Naive B cell (primary cell): Measurements from ENCODE around the gene SLC25A29. TPM values are rescaled to one million over a fixed set of nuclear protein-coding genes. Genes with fewer than 3 reads are reported as not detected.

Source experiments
- ATAC-seq, 2 donors: fragments of 150-1000 bp; cut with Tn5 transposase; 2 replicates each; pipeline ENCODE4 v1.10.0; 2021; ENCODE audit warnings: low read depth in 2 of 2, mild to moderate bottlenecking in 2 of 2, moderate library complexity in 2 of 2
- DNase-seq: peaks from one replicate; pipeline ENCODE4 v3.0.0; 2022
- H3K27ac Mint-ChIP-seq, 6 donors: one replicate each; pipeline ENCODE4 v1.8.0; 2020 to 2022; ENCODE audit warnings: mild to moderate bottlenecking in 6 of 6, mixed read lengths in 6 of 6, moderate library complexity in 5 of 6, inconsistent platforms in 2 of 6
- H3K27me3 Mint-ChIP-seq, 3 donors: one replicate each; pipeline ENCODE4 v1.8.0; 2021 to 2022; ENCODE audit warnings: mixed read lengths in 3 of 3, mild to moderate bottlenecking in 1 of 3
- H3K36me3 Mint-ChIP-seq, 2 donors: one replicate each; pipeline ENCODE4 v1.8.0; 2020 to 2022; ENCODE audit warnings: mixed read lengths in 2 of 2, inconsistent platforms in 1 of 2, mild to moderate bottlenecking in 1 of 2
- H3K4me1 Mint-ChIP-seq, 3 donors: one replicate each; pipeline ENCODE4 v1.8.0; 2020 to 2022; ENCODE audit warnings: mixed read lengths in 3 of 3, inconsistent platforms in 1 of 3, mild to moderate bottlenecking in 1 of 3, moderate library complexity in 1 of 3
- H3K4me3 Mint-ChIP-seq, 8 donors: one replicate each; pipeline ENCODE4 v1.8.0; 2020 to 2022; ENCODE audit warnings: mild to moderate bottlenecking in 8 of 8, mixed read lengths in 8 of 8, moderate library complexity in 8 of 8, inconsistent platforms in 2 of 8
- H3K9me3 Mint-ChIP-seq, 7 donors: one replicate each; pipeline ENCODE4 v1.8.0; 2020 to 2022; ENCODE audit warnings: mixed read lengths in 7 of 7, mild to moderate bottlenecking in 5 of 7, inconsistent platforms in 2 of 7, moderate library complexity in 1 of 7
- polyA plus RNA-seq, 6 donors: library from polyadenylated mRNA; unstranded; fragments of 300-500 nt; fragmentation: Illumina TruSeq; gene quantifications; one replicate each; pipeline ENCODE4 v1.2.3, GENCODE V29; 2021; ENCODE audit warnings: low read depth in 6 of 6

The SLC25A29 gene
- polyA plus RNA-seq, 6 donors from 2014 or later, result 1.8 to 13.3 (median 3.3) TPM

- no peaks in the 10 kb centered on the region for H3K27me3 Mint-ChIP-seq
- H3K4me1 Mint-ChIP-seq, result peaks cover 0 to 4% (median 0%) of the 10 kb centered on the region in 3 donors
- ATAC-seq, result no peak
- peak overlapping the region in 1 of 6 donors; percentile 74 for H3K27ac Mint-ChIP-seq
- no peak for DNase-seq
- H3K9me3 Mint-ChIP-seq, result no peaks in the 10 kb centered on the region
- no peaks in the 10 kb centered on the region for H3K36me3 Mint-ChIP-seq
- no peak overlapping the region for H3K4me3 Mint-ChIP-seq
Observed at GRCh38 chr14:100327128-100327527, 20.9 kb upstream of the SLC25A29 start.

- H3K27ac Mint-ChIP-seq, result no peak overlapping the region
- no peaks in the 10 kb centered on the region for H3K27me3 Mint-ChIP-seq
- DNase-seq (no peak), ATAC-seq (no peak)
- H3K36me3 Mint-ChIP-seq, result no peaks in the 10 kb centered on the region
- no peaks in the 10 kb centered on the region for H3K9me3 Mint-ChIP-seq
- H3K4me1 Mint-ChIP-seq, result peaks cover 0 to under 1% (median 0%) of the 10 kb centered on the region in 3 donors
- H3K4me3 Mint-ChIP-seq, result no peak overlapping the region
Observed at GRCh38 chr14:100325958-100326357, 19.7 kb upstream of the SLC25A29 start.

GRCh38 chr14:100325231-100325632 is 19.0 kb upstream of the SLC25A29 start:
- no peaks in the 10 kb centered on the region for H3K27me3 Mint-ChIP-seq
- no peak for ATAC-seq
- no peaks in the 10 kb centered on the region for H3K9me3 Mint-ChIP-seq
- DNase-seq, result no peak
- H3K4me1 Mint-ChIP-seq, result peaks cover 0 to 1% (median 0%) of the 10 kb centered on the region in 3 donors
- no peak overlapping the region for H3K4me3 Mint-ChIP-seq
- peak overlapping the region in 1 of 6 donors; percentile 63 for H3K27ac Mint-ChIP-seq
- H3K36me3 Mint-ChIP-seq, result no peaks in the 10 kb centered on the region

- Mint-ChIP-seq H3K9me3 (no peaks in the 10 kb centered on the region), H3K4me1 (peaks cover 0 to 3% (median 0%) of the 10 kb centered on the region in 3 donors), H3K27ac (no peak overlapping the region), H3K4me3 (no peak overlapping the region), H3K36me3 (no peaks in the 10 kb centered on the region), H3K27me3 (no peaks in the 10 kb centered on the region)
- DNase-seq, result no peak
- no peak for ATAC-seq
Observed at GRCh38 chr14:100323942-100324307, 17.7 kb upstream of the SLC25A29 start.

GRCh38 chr14:100323121-100323941 is 17.1 kb upstream of the SLC25A29 start, which contains the start of gene SLC25A47:
Gene SLC25A47 (plus strand): TSS chr14:100323339. CDS start chr14:100323415, 76 bp downstream.
- ATAC-seq (no peak), DNase-seq (no peak)
- Mint-ChIP-seq H3K4me3 (peak within 1 kb of the TSS in 1 of 8 donors; percentile 12), H3K36me3 (no peaks in the 10 kb centered on the region), H3K27me3 (no peaks in the 10 kb centered on the region), H3K9me3 (no peaks in the 10 kb centered on the region), H3K4me1 (peaks cover 0 to 3% (median 0%) of the 10 kb centered on the region in 3 donors), H3K27ac (no peak within 1 kb of the TSS)

- peaks cover 0 to 7% (median 5%) of the 10 kb centered on the region in 3 donors for H3K4me1 Mint-ChIP-seq
- no peaks in the 10 kb centered on the region for H3K36me3 Mint-ChIP-seq
- H3K4me3 Mint-ChIP-seq, result no peak overlapping the region
- no peaks in the 10 kb centered on the region for H3K27me3 Mint-ChIP-seq
- no peaks in the 10 kb centered on the region for H3K9me3 Mint-ChIP-seq
- DNase-seq, result no peak
- ATAC-seq, result no peak
- no peak overlapping the region for H3K27ac Mint-ChIP-seq
Observed at GRCh38 chr14:100322138-100322957, 16.1 kb upstream of the SLC25A29 start.

GRCh38 chr14:100321473-100322137 is 15.4 kb upstream of the SLC25A29 start:
- H3K27ac Mint-ChIP-seq, result no peak overlapping the region
- no peak overlapping the region for H3K4me3 Mint-ChIP-seq
- ATAC-seq, result no peak
- H3K4me1 Mint-ChIP-seq, result peaks cover 0 to 7% (median 5%) of the 10 kb centered on the region in 3 donors
- H3K27me3 Mint-ChIP-seq, result no peaks in the 10 kb centered on the region
- no peaks in the 10 kb centered on the region for H3K36me3 Mint-ChIP-seq
- no peak for DNase-seq
- no peaks in the 10 kb centered on the region for H3K9me3 Mint-ChIP-seq

GRCh38 chr14:100320157-100320856 is 14.1 kb upstream of the SLC25A29 start:
- H3K27ac Mint-ChIP-seq, result peak overlapping the region in 1 of 6 donors; percentile 28
- DNase-seq (no peak), ATAC-seq (no peak)
- H3K9me3 Mint-ChIP-seq, result no peaks in the 10 kb centered on the region
- H3K27me3 Mint-ChIP-seq, result no peaks in the 10 kb centered on the region
- peaks cover 0 to 7% (median 5%) of the 10 kb centered on the region in 3 donors for H3K4me1 Mint-ChIP-seq
- H3K36me3 Mint-ChIP-seq, result no peaks in the 10 kb centered on the region
- peak overlapping the region in 1 of 8 donors; percentile 66 for H3K4me3 Mint-ChIP-seq

GRCh38 chr14:100317912-100318808 is 11.9 kb upstream of the SLC25A29 start:
- Mint-ChIP-seq H3K27ac (peak overlapping the region in 4 of 6 donors; percentile 66 to 93 (median 92)), H3K9me3 (no peaks in the 10 kb centered on the region), H3K36me3 (no peaks in the 10 kb centered on the region), H3K4me1 (peaks cover 0 to 11% (median 9%) of the 10 kb centered on the region in 3 donors), H3K4me3 (peak overlapping the region; percentile 68 to 89 (median 82)), H3K27me3 (no peaks in the 10 kb centered on the region)
- ATAC-seq (peak; percentile 96 to 97), DNase-seq (peak; percentile 73)

GRCh38 chr14:100317389-100317788 is 11.1 kb upstream of the SLC25A29 start:
- no peak for ATAC-seq
- peak overlapping the region in 5 of 8 donors; percentile 68 to 82 (median 80) for H3K4me3 Mint-ChIP-seq
- no peaks in the 10 kb centered on the region for H3K27me3 Mint-ChIP-seq
- no peak for DNase-seq
- no peaks in the 10 kb centered on the region for H3K36me3 Mint-ChIP-seq
- peaks cover 5 to 17% (median 16%) of the 10 kb centered on the region in 3 donors for H3K4me1 Mint-ChIP-seq
- H3K9me3 Mint-ChIP-seq, result no peaks in the 10 kb centered on the region
- H3K27ac Mint-ChIP-seq, result peak overlapping the region in 3 of 6 donors; percentile 66 to 93 (median 91)

GRCh38 chr14:100314724-100315123 is 8.5 kb upstream of the SLC25A29 start:
- Mint-ChIP-seq H3K27ac (peak overlapping the region in 1 of 6 donors; percentile 56), H3K4me3 (peak overlapping the region in 1 of 8 donors; percentile 12), H3K4me1 (peaks cover 20 to 34% (median 32%) of the 10 kb centered on the region in 3 donors), H3K36me3 (no peaks in the 10 kb centered on the region), H3K27me3 (no peaks in the 10 kb centered on the region), H3K9me3 (no peaks in the 10 kb centered on the region)
- ATAC-seq (no peak), DNase-seq (no peak)
